HFF-Myc (cell line): ENCODE measurements around the gene ISL2.

Source experiments
- DNase-seq: peaks from one replicate; pipeline ENCODE4 v3.0.0-alpha.2; 2011; ENCODE audit warnings: low read depth; ENCODE audit errors: extremely low read depth
- H3K4me3 ChIP-seq: replicated peaks from 2 replicates; pipeline ENCODE4 v1.5.1; 2011; ENCODE audit warnings: low read depth, mild to moderate bottlenecking, control low read depth, low read length
- CTCF ChIP-seq: IDR thresholded peaks from 2 replicates; pipeline ENCODE4 v1.5.1; 2012; ENCODE audit warnings: mild to moderate bottlenecking, low read depth, low read length, control low read depth; ENCODE audit errors: missing control alignments

Gene ISL2

DNA sequence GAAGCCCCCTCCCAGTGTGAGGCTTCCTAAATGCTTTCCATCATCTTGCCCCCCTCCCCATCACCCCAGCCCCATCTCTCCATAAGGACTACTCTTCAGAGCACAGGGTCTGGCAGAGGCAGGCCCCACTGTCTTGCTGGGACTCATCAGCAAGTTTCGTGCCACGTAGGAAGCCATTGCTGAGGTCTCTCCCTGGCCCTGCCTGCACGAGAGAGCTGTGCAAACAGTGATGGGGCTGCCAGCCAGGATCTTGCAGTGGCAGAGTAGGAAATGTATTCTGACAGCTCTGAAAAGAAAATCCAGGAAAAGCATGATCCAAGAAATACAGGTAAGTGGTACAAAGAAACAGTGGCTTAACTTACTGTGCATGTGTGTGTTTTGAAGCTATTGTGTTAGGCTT, 22.6 kb downstream of the ISL2 start:
- no peak for DNase-seq
- no peak for TF ChIP-seq CTCF
- H3K4me3 ChIP-seq, result no peak overlapping the region

DNA sequence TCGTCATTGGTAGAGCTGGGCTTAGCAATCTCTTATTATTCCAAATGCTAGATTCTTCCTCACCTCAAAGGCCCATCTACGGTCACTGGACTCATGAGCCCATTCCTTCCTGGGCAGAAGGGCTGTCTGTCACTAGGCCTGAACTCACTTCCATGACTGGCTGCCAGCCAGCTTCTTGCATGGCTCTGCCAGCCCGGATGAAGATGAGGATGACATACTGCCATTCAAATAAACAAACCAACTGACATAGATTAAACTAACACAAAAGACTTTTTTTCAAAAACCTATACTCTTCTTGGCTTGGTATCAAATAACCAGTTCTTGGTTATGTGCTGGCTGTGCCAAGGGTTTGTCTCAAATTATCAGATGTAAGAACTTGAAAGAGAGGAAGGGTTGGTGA, 23.8 kb downstream of the ISL2 start:
- no peak for DNase-seq
- TF ChIP-seq CTCF, result no peak
- H3K4me3 ChIP-seq, result no peak overlapping the region

GRCh38 chr15:76363251-76363650, 26.7 kb downstream of the ISL2 start:
- DNase-seq, result no peak
- TF ChIP-seq CTCF, result no peak
- H3K4me3 ChIP-seq, result no peak overlapping the region

- no peak for TF ChIP-seq CTCF
- DNase-seq, result no peak
Observed at GRCh38 chr15:76366714-76367113, 30.1 kb downstream of the ISL2 start.

GRCh38 chr15:76368122-76368621, 31.6 kb downstream of the ISL2 start:
- no peak overlapping the region for H3K4me3 ChIP-seq
- TF ChIP-seq CTCF, result no peak
- DNase-seq, result no peak

More at GRCh38 chr15:76366714-76367113, 30.1 kb downstream of the ISL2 start:
- H3K4me3 ChIP-seq, result no peak overlapping the region

- TF ChIP-seq CTCF, result no peak
- H3K4me3 ChIP-seq, result no peak overlapping the region
- no peak for DNase-seq
Observed at GRCh38 chr15:76376029-76376428, 39.5 kb downstream of the ISL2 start.

DNA sequence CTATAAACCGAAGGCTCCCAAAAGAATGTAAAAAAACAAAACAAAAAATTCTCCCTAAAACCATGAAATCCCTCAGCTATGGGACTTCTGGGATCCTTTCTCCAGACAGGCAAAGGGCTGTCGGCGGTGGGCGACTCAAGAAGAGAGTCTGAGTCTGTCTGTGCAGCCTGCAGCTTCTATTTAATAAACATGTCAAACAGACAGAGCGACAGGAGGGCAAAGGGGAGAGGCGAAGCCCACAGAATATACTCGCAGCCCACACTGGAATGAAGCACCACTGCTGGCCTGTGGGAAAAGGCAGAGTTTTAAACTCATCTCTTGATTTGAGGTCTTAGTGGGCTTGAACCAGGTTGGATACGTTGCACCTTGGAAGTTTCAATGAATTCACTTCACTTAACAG, 40.2 kb downstream of the ISL2 start:
- H3K4me3 ChIP-seq, result no peak overlapping the region
- no peak for TF ChIP-seq CTCF
- no peak for DNase-seq
